HTR-8/SVneo (cell line): ENCODE measurements around the gene SCMH1.

Experiments used
- DNase-seq: peaks from one replicate; pipeline ENCODE4 v3.0.0; 2011; ENCODE audit warnings: low spot score, mixed read lengths; ENCODE audit not compliant: insufficient read length
- FAIRE-seq: peaks from 2 replicates; lab custom pipeline; 2011; peaks lifted over from hg19 to GRCh38; lab: Jason Lieb, UNC

The SCMH1 gene

GRCh38 chr1:41241749-41242341 is at the start of gene SCMH1:
TSS of gene SCMH1 (minus strand) at chr1:41242306. CDS start at chr1:41186133, 56,173 bp downstream.
- DNase-seq (no peak), FAIRE-seq (no peak)

GRCh38 chr1:41291195-41291594 is 49.1 kb upstream of the SCMH1 start:
- DNase-seq, result no peak
- FAIRE-seq, result no peak

GRCh38 chr1:41289196-41289595 is 47.1 kb upstream of the SCMH1 start:
- FAIRE-seq, result no peak
- no peak for DNase-seq

GRCh38 chr1:41286992-41287391 is 44.9 kb upstream of the SCMH1 start:
- FAIRE-seq (no peak), DNase-seq (no peak)

GRCh38 chr1:41286486-41286885 is 44.4 kb upstream of the SCMH1 start:
- no peak for DNase-seq
- FAIRE-seq, result no peak

GRCh38 chr1:41285818-41286217 is 43.7 kb upstream of the SCMH1 start:
- DNase-seq (no peak), FAIRE-seq (no peak)

GRCh38 chr1:41284121-41284520 is 42.0 kb upstream of the SCMH1 start:
- FAIRE-seq (no peak), DNase-seq (no peak)

- DNase-seq, result peak; percentile 51
These were observed 40.7 kb upstream of the SCMH1 start for GRCh38 chr1:41282679-41283317.

GRCh38 chr1:41281334-41281733 is 39.2 kb upstream of the SCMH1 start:
- no peak for FAIRE-seq
- no peak for DNase-seq

More at GRCh38 chr1:41282679-41283317, 40.7 kb upstream of the SCMH1 start:
- FAIRE-seq, result no peak

GRCh38 chr1:41280202-41281032 is 38.3 kb upstream of the SCMH1 start:
- DNase-seq (no peak), FAIRE-seq (no peak)

- no peak for DNase-seq
- FAIRE-seq, result no peak
These were observed 36.0 kb upstream of the SCMH1 start for GRCh38 chr1:41278076-41278475.

- FAIRE-seq, result no peak
- DNase-seq, result no peak
These were observed 35.4 kb upstream of the SCMH1 start for GRCh38 chr1:41277371-41277975.

GRCh38 chr1:41275831-41276230 is 33.7 kb upstream of the SCMH1 start:
- FAIRE-seq (no peak), DNase-seq (no peak)

GRCh38 chr1:41274752-41275545 is 32.8 kb upstream of the SCMH1 start:
- FAIRE-seq, result no peak
- DNase-seq, result no peak

GRCh38 chr1:41272601-41273000 is 30.5 kb upstream of the SCMH1 start:
- FAIRE-seq (no peak), DNase-seq (no peak)

- DNase-seq (peak; percentile 85), FAIRE-seq (peak; percentile 52)
These were observed 26.2 kb upstream of the SCMH1 start for GRCh38 chr1:41268154-41268770.

GRCh38 chr1:41261926-41262618 is 20.0 kb upstream of the SCMH1 start:
- DNase-seq (no peak), FAIRE-seq (no peak)

GRCh38 chr1:41260768-41261167 is 18.7 kb upstream of the SCMH1 start:
- FAIRE-seq (no peak), DNase-seq (no peak)

GRCh38 chr1:41259221-41259620 is 17.1 kb upstream of the SCMH1 start:
- no peak for FAIRE-seq
- no peak for DNase-seq
